Measurements from ENCODE around the gene SLC22A3. TPM values are rescaled to one million over a fixed set of nuclear protein-coding genes. Genes with fewer than 3 reads are reported as not detected.

SLC22A3 gene
- total and polyA plus RNA-seq, 5 donors from 2014 or later: 0.41 to 1.9 (median 1.0) TPM

DNA sequence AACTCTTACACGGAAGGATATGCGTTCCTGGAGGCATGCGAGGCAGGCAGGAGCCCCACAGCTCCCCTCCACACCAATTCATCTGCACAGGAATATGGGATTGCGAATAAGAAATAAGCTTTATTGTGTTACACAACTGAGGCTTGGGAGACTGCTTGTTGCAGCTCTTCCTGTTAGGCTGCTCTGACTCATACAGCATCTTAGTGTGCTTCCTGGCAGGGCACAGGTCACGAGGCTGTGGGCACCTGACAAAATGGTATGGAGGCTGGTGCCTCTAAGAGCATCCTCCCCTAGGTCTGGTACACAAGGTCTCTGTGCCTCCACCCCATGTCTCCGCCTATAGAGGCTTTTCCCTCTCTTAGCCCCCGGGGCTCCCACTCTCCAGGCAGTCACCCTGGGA is 6.8 kb downstream of the SLC22A3 start:
- H3K4me3 Mint-ChIP-seq: no peak overlapping the region
- peaks cover 4% of the 10 kb centered on the region for H3K27me3 ChIP-seq (ENCODE audit: control insufficient read depth, insufficient read depth, low read length)
- no peak overlapping the region for H3K27ac ChIP-seq (ENCODE audit: insufficient read depth, low read length, poor library complexity, severe bottlenecking)
- no peak overlapping the region for H3K4me3 ChIP-seq (ENCODE audit: low read depth, low read length)
- peaks cover 0 to 17% (median 5%) of the 10 kb centered on the region in 4 donors for H3K4me1 Mint-ChIP-seq
- no peaks in the 10 kb centered on the region for H3K9me3 ChIP-seq (ENCODE audit: control insufficient read depth in 2 of 2, low read length in 2 of 2)
- no peaks in the 10 kb centered on the region for H3K4me1 ChIP-seq (ENCODE audit: control insufficient read depth, insufficient read depth, low read length, poor library complexity, severe bottlenecking)
- H3K9me3 Mint-ChIP-seq: no peaks in the 10 kb centered on the region
- H3K36me3 Mint-ChIP-seq: peaks cover 2% of the 10 kb centered on the region
- ATAC-seq (ENCODE audit: low read depth in 2 of 2) (peak; percentile 68 to 74), DNase-seq (peak in 1 of 3 donors; percentile 34)
- H3K27me3 Mint-ChIP-seq: peaks cover 27% of the 10 kb centered on the region
- no peaks in the 10 kb centered on the region for H3K36me3 ChIP-seq (ENCODE audit: control insufficient read depth, insufficient read depth, low read length)
- no peak overlapping the region for H3K27ac Mint-ChIP-seq

DNA sequence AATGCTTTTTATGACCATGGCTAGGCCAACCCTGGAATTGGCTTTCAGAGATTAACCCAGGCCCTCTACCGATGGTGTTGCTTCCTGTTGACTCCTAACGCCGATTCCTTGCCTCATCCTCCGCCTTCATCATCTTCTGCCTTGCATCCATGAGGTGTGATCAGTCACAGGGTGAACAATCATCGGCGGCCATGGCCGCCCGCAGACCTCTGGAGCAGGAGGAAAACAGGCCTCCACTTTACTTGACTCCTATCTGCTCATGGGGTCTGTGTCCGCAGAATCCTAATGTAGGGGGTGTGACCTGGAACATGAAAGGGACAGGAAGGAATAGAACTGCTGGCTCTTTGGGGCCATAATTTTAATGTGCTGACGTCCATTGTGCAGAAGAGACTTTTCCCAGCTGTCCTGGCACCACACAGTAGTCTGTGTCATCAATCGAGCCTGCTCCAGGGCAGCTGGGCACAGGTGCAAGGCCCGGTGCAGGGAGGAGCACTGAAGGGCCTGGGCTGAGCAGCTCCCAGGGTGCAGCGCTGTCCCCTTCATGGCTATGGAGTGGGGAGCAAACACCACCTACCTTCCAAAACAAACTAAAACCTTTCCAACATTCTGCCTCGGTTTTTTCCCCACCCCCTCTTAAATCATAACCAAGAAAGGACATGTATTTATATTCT is 8.0 kb downstream of the SLC22A3 start:
- Mint-ChIP-seq H3K4me1 (peaks cover 0 to 17% (median 4%) of the 10 kb centered on the region in 4 donors), H3K9me3 (no peaks in the 10 kb centered on the region), H3K27me3 (peaks cover 16% of the 10 kb centered on the region), H3K36me3 (no peaks in the 10 kb centered on the region), H3K27ac (no peak overlapping the region), H3K4me3 (no peak overlapping the region)
- Histone ChIP-seq H3K27ac (ENCODE audit: insufficient read depth, low read length, poor library complexity, severe bottlenecking) (no peak overlapping the region), H3K27me3 (ENCODE audit: control insufficient read depth, insufficient read depth, low read length) (peaks cover 3% of the 10 kb centered on the region), H3K36me3 (ENCODE audit: control insufficient read depth, insufficient read depth, low read length) (no peaks in the 10 kb centered on the region), H3K4me3 (ENCODE audit: low read depth, low read length) (no peak overlapping the region), H3K9me3 (ENCODE audit: control insufficient read depth in 2 of 2, low read length in 2 of 2) (no peaks in the 10 kb centered on the region), H3K4me1 (ENCODE audit: control insufficient read depth, insufficient read depth, low read length, poor library complexity, severe bottlenecking) (no peaks in the 10 kb centered on the region)
- DNase-seq (no peak), ATAC-seq (ENCODE audit: low read depth in 2 of 2) (no peak)

DNA sequence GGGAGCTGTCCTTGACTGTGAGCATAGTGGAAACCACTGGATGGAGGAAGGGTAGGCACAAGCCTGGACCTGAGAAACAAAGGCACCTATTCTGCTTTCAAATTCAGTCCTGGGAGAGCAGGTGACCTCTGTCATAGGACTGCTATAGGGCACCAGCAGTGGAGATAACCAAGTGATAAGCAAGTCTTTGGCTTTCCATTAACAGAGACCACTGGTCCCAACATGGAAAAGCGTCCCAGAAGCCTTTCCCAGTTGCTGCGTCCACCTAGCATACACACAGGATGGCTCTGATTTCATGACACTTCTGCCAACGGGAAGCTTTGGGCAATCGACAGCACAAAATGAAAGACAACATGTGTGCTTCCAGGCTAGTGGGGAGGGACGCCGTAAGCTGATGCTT is 8.9 kb downstream of the SLC22A3 start:
- Histone ChIP-seq H3K27ac (ENCODE audit: insufficient read depth, low read length, poor library complexity, severe bottlenecking) (no peak overlapping the region), H3K36me3 (ENCODE audit: control insufficient read depth, insufficient read depth, low read length) (no peaks in the 10 kb centered on the region), H3K4me3 (ENCODE audit: low read depth, low read length) (no peak overlapping the region), H3K9me3 (ENCODE audit: control insufficient read depth in 2 of 2, low read length in 2 of 2) (no peaks in the 10 kb centered on the region), H3K27me3 (ENCODE audit: control insufficient read depth, insufficient read depth, low read length) (peaks cover 3% of the 10 kb centered on the region), H3K4me1 (ENCODE audit: control insufficient read depth, insufficient read depth, low read length, poor library complexity, severe bottlenecking) (no peaks in the 10 kb centered on the region)
- Mint-ChIP-seq H3K4me3 (no peak overlapping the region), H3K9me3 (no peaks in the 10 kb centered on the region), H3K27ac (no peak overlapping the region), H3K4me1 (peaks cover 0 to 21% (median 4%) of the 10 kb centered on the region in 4 donors), H3K36me3 (no peaks in the 10 kb centered on the region), H3K27me3 (peaks cover 8% of the 10 kb centered on the region)
- ATAC-seq (ENCODE audit: low read depth in 2 of 2) (no peak), DNase-seq (no peak)

DNA sequence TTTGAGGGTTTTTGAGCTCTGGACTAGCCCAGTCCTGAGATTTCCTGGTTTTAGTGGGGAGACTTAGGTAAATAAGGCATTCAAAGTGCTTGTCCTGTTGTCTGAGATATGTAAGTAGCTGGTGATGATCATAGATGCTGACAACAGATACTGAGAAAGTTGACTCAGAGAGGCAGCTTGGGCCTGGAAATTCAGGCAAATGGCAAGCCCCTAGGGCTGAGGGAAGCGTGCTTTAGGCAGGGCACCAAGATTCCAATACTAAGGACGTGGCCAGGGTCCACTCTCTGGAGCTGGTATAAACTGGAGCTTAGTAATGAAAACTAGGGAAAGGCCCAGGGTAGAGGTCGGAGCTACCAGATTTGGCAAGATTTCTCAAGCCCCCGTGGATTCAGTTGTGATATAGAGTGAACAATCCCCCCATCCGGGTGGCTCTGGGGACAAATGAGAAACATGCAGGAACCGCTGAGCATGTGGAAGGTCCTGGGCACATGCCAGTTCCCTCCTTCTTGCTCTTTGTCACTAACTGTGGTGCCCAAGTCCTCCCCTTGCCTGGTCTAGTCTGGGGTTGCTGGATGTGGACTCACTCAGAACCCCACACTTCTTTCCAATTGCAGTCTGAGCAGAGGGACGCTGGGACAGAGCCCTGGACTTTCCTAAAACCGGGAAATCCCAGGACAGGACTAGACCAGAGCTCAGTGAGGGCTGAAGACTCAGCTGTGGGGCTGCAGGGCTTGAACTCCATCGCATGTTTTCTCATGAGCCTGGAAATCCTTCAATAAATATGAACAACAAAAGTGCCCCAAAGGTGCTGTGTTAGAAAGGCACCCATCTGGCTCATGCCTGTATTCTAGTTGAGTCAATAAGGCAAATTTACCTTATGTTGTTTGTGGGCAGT is 10.3 kb downstream of the SLC22A3 start:
- DNase-seq: no peak

DNA sequence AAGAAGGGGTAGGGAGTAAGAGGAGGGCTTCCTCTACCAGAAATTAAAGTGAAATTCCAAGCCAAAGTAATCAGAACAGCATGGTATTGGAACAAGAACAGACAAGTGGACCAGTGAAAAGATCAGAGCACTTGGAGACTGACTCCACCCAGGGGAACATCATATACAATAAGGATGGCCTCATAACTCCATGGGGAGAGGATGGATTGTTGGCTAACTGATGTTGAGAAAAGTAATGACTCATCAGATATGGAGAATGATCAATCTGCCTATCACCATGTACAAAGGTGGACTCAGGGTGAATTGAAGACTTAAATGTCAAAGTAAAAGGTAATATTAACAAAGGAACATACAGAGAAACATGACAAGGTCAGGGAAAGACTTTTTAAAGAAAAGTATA is 12.8 kb downstream of the SLC22A3 start:
- H3K4me3 ChIP-seq (ENCODE audit: low read depth, low read length): no peak overlapping the region
- no peaks in the 10 kb centered on the region for H3K36me3 Mint-ChIP-seq
- no peak for DNase-seq
- ATAC-seq (ENCODE audit: low read depth in 2 of 2): no peak
- H3K27me3 Mint-ChIP-seq: peaks cover 11% of the 10 kb centered on the region
- H3K27ac Mint-ChIP-seq: no peak overlapping the region
- H3K4me1 ChIP-seq (ENCODE audit: control insufficient read depth, insufficient read depth, low read length, poor library complexity, severe bottlenecking): no peaks in the 10 kb centered on the region
- H3K9me3 Mint-ChIP-seq: no peaks in the 10 kb centered on the region
- H3K36me3 ChIP-seq (ENCODE audit: control insufficient read depth, insufficient read depth, low read length): no peaks in the 10 kb centered on the region
- H3K4me1 Mint-ChIP-seq: peaks cover 0 to 17% (median 0%) of the 10 kb centered on the region in 4 donors
- no peaks in the 10 kb centered on the region for H3K9me3 ChIP-seq (ENCODE audit: control insufficient read depth in 2 of 2, low read length in 2 of 2)
- no peak overlapping the region for H3K27ac ChIP-seq (ENCODE audit: insufficient read depth, low read length, poor library complexity, severe bottlenecking)
- H3K27me3 ChIP-seq (ENCODE audit: control insufficient read depth, insufficient read depth, low read length): peaks cover 3% of the 10 kb centered on the region
- H3K4me3 Mint-ChIP-seq: no peak overlapping the region

More for the DNA sequence above, 10.3 kb downstream of the SLC22A3 start:
- no peaks in the 10 kb centered on the region for H3K9me3 Mint-ChIP-seq
- no peaks in the 10 kb centered on the region for H3K4me1 ChIP-seq (ENCODE audit: control insufficient read depth, insufficient read depth, low read length, poor library complexity, severe bottlenecking)
- no peak overlapping the region for H3K4me3 Mint-ChIP-seq
- peaks cover 6% of the 10 kb centered on the region for H3K27me3 Mint-ChIP-seq
- H3K9me3 ChIP-seq (ENCODE audit: control insufficient read depth in 2 of 2, low read length in 2 of 2): no peaks in the 10 kb centered on the region
- no peak overlapping the region for H3K27ac Mint-ChIP-seq
- H3K27me3 ChIP-seq (ENCODE audit: control insufficient read depth, insufficient read depth, low read length): peaks cover 3% of the 10 kb centered on the region
- H3K36me3 Mint-ChIP-seq: no peaks in the 10 kb centered on the region
- no peaks in the 10 kb centered on the region for H3K36me3 ChIP-seq (ENCODE audit: control insufficient read depth, insufficient read depth, low read length)
- no peak for ATAC-seq (ENCODE audit: low read depth in 2 of 2)
- no peak overlapping the region for H3K4me3 ChIP-seq (ENCODE audit: low read depth, low read length)
- H3K4me1 Mint-ChIP-seq: peaks cover 0 to 21% (median 4%) of the 10 kb centered on the region in 4 donors
- no peak overlapping the region for H3K27ac ChIP-seq (ENCODE audit: insufficient read depth, low read length, poor library complexity, severe bottlenecking)

DNA sequence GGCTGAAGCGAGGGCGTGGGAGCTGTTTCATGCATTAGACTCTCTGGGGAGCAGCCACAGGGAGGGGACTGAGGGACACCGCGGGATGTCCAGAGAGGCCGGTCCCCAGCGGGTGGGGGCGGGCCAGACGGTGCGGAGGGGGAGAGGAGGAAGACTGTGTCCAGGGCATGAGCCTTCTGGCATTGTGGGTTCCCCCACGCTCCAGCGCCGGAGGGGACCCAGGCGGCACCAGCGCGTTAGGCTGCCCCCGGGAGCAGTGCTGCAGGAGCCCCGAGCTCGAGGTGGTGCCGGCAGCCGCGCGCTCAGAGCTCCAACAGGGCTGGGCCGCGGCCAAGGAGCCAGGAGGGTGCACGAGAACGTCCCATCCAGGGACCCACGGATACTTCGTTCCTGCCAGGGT is 14.4 kb downstream of the SLC22A3 start:
- Histone ChIP-seq H3K36me3 (ENCODE audit: control insufficient read depth, insufficient read depth, low read length) (no peaks in the 10 kb centered on the region), H3K4me1 (ENCODE audit: control insufficient read depth, insufficient read depth, low read length, poor library complexity, severe bottlenecking) (no peaks in the 10 kb centered on the region), H3K27ac (ENCODE audit: insufficient read depth, low read length, poor library complexity, severe bottlenecking) (no peak overlapping the region), H3K9me3 (ENCODE audit: control insufficient read depth in 2 of 2, low read length in 2 of 2) (no peaks in the 10 kb centered on the region), H3K4me3 (ENCODE audit: low read depth, low read length) (no peak overlapping the region), H3K27me3 (ENCODE audit: control insufficient read depth, insufficient read depth, low read length) (no peaks in the 10 kb centered on the region)
- H3K27me3 Mint-ChIP-seq: peaks cover 9% of the 10 kb centered on the region
- no peak overlapping the region for H3K4me3 Mint-ChIP-seq
- peaks cover 0 to 3% (median 0%) of the 10 kb centered on the region in 7 donors for H3K9me3 Mint-ChIP-seq
- DNase-seq (no peak), ATAC-seq (ENCODE audit: low read depth in 2 of 2) (no peak)
- H3K27ac Mint-ChIP-seq: no peak overlapping the region
- H3K4me1 Mint-ChIP-seq: peaks cover 0 to 10% (median 0%) of the 10 kb centered on the region in 4 donors
- H3K36me3 Mint-ChIP-seq: no peaks in the 10 kb centered on the region

DNA sequence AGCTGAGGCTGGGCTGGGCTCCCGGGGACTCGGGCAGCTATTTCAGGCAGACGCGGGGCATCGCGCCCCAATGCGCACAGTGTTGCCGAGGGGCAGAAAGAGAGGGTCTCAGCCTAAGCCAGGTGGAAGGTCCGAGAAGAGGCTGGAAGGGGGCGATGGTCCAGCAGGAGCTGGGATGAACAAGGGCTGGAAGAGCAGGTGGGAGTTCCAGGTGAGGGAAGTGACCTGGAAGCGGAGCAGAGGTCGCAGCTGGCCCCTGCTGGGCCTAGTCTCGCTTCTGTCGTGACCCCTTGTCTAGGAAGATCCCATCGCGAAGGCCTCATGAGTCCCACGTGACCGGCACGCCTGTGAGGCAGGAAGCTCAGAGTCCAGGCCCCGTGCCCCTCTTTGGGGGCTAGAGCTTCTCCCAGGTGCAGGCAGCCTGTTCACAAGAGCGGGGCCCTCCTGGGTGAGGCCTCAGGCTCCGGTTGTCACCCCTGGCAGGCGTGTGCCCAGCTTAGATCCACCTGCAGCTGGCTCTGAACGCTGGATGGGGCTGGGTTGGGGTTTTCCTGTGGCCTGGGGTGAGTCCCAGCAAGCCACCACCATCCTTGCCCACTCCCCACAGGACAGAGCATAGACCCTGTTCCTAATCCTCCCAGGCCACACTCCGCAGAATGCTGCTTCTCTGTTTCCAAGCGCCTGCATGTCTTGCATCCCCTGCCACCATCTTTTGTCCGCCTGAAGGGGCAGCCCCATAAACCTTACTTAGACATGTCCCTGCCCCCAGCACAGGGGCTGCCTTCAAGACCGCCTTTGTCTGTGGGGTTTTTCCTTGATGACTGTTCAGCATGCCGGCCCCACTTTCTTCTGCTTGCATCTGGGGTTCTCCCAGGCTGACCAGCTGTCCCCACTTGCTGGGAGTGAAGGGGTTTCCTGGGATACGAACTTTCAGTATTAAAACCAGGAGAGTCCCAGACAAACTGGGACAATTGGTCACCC is 15.1 kb downstream of the SLC22A3 start:
- Mint-ChIP-seq H3K4me3 (no peak overlapping the region), H3K36me3 (no peaks in the 10 kb centered on the region), H3K27me3 (peaks cover 9% of the 10 kb centered on the region), H3K4me1 (peaks cover 0 to 10% (median 0%) of the 10 kb centered on the region in 4 donors), H3K9me3 (peaks cover 0 to 4% (median 0%) of the 10 kb centered on the region in 7 donors), H3K27ac (no peak overlapping the region)
- Histone ChIP-seq H3K36me3 (ENCODE audit: control insufficient read depth, insufficient read depth, low read length) (no peaks in the 10 kb centered on the region), H3K4me1 (ENCODE audit: control insufficient read depth, insufficient read depth, low read length, poor library complexity, severe bottlenecking) (no peaks in the 10 kb centered on the region), H3K4me3 (ENCODE audit: low read depth, low read length) (no peak overlapping the region), H3K27ac (ENCODE audit: insufficient read depth, low read length, poor library complexity, severe bottlenecking) (no peak overlapping the region), H3K9me3 (ENCODE audit: control insufficient read depth in 2 of 2, low read length in 2 of 2) (no peaks in the 10 kb centered on the region), H3K27me3 (ENCODE audit: control insufficient read depth, insufficient read depth, low read length) (peaks cover 2% of the 10 kb centered on the region)
- ATAC-seq (ENCODE audit: low read depth in 2 of 2) (no peak), DNase-seq (no peak)
